Activated CD4-positive, alpha-beta T cell treated with anti-CD3 and anti-CD28 coated beads, Interleukin-10, Interleukin-2, amounts not matched to agents 100 ng/mL and 50 ng/mL, durations not matched to agents 16 hours and 8 hours (primary cell): ENCODE data around the gene C17orf50.

Experiments
- DNase-seq: peaks from one replicate; pipeline ENCODE4 v3.0.0-alpha.2; 2020

Gene C17orf50

GRCh38 chr17:35791681-35792350, 31.1 kb downstream of the C17orf50 start:
- DNase-seq = no peak

- no peak for DNase-seq
Measured at GRCh38 chr17:35793257-35793656, 32.6 kb downstream of the C17orf50 start.

- DNase-seq = peak; percentile 34
Measured at GRCh38 chr17:35795007-35795870, 34.6 kb downstream of the C17orf50 start, which contains the start of gene MMP28. Gene MMP28 (minus strand): TSS chr17:35795641. CDS start chr17:35795377, 264 bp downstream.

- DNase-seq = no peak
Measured at GRCh38 chr17:35795871-35796265, 35.2 kb downstream of the C17orf50 start.

GRCh38 chr17:35796942-35797341, 36.3 kb downstream of the C17orf50 start:
- no peak for DNase-seq

- no peak for DNase-seq
Measured at GRCh38 chr17:35797370-35797769, 36.7 kb downstream of the C17orf50 start.

GRCh38 chr17:35797918-35798317, 37.2 kb downstream of the C17orf50 start:
- DNase-seq = no peak

- no peak for DNase-seq
Measured at GRCh38 chr17:35799942-35800341, 39.3 kb downstream of the C17orf50 start.

GRCh38 chr17:35801583-35802224, 41.0 kb downstream of the C17orf50 start:
- DNase-seq = no peak

- DNase-seq = peak; percentile 88
Measured at GRCh38 chr17:35804658-35805192, 44.0 kb downstream of the C17orf50 start.

GRCh38 chr17:35807371-35808144, 46.9 kb downstream of the C17orf50 start:
- DNase-seq = no peak

GRCh38 chr17:35808240-35808961, 47.7 kb downstream of the C17orf50 start:
- DNase-seq = no peak

GRCh38 chr17:35808962-35809854, 48.5 kb downstream of the C17orf50 start, which contains the start of gene TAF15:
Gene TAF15 (plus strand): TSS chr17:35809484. CDS start chr17:35809570, 86 bp downstream.
- DNase-seq = peak; percentile 99

- no peak for DNase-seq
Measured at GRCh38 chr17:35809855-35810461, 49.3 kb downstream of the C17orf50 start.

GRCh38 chr17:35811759-35812158, 51.1 kb downstream of the C17orf50 start:
- no peak for DNase-seq

GRCh38 chr17:35812456-35812855, 51.8 kb downstream of the C17orf50 start:
- no peak for DNase-seq
